ENCODE results near the gene C16orf92.

DNA sequence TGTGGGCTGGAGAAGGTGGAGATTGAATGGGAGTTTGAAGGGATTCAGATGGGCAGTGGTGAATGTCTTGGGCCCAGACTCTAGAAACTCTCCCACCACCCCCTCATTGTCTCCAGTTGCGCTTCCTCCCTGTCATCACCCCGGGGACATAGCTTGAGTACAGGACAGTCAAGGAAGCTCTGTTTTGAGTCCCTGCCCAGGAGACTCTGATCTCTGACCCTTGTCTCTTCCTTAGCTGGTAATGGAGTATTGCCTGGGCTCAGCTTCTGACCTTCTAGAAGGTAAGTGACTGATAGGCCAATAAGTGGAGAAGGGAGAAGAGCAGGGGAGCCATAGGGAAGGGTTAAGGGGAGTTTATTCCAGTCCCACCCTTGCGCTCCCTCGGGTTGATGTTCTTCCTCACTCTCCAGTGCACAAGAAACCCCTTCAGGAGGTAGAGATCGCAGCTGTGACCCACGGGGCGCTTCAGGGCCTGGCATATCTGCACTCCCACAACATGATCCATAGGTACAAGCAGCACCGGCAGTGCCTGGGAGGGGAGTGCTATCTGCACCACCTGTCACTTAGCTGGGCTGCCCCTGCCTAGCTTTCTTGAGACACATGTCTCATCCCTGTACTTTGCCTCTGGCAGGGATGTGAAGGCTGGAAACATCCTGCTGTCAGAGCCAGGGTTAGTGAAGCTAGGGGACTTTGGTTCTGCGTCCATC, 44.3 kb upstream of the C16orf92 start:
- TF ChIP-seq POLR2AphosphoS5 (IDR thresholded peaks at IDR 0.05; ENCODE audit: low read depth) (no peak), EZH2 (IDR thresholded peaks at IDR 0.05; ENCODE audit: low read depth, unreplicated experiment) (no peak), CREB1 (CRISPR knock-in tag; IDR thresholded peaks at IDR 0.05; ENCODE audit: low read depth) (no peak), EZH2phosphoT487 (IDR thresholded peaks at IDR 0.05; ENCODE audit: unreplicated experiment) (no peak), STAT1 (IDR thresholded peaks at IDR 0.05; ENCODE audit: unreplicated experiment) (no peak), JUNB (IDR thresholded peaks at IDR 0.05; ENCODE audit: unreplicated experiment) (no peak), ZNF114 (CRISPR knock-in tag; IDR thresholded peaks at IDR 0.05) (no peak), NANOG (IDR thresholded peaks at IDR 0.05; ENCODE audit: borderline replicate concordance) (no peak)
- TF ChIP-seq, protein P1, sequence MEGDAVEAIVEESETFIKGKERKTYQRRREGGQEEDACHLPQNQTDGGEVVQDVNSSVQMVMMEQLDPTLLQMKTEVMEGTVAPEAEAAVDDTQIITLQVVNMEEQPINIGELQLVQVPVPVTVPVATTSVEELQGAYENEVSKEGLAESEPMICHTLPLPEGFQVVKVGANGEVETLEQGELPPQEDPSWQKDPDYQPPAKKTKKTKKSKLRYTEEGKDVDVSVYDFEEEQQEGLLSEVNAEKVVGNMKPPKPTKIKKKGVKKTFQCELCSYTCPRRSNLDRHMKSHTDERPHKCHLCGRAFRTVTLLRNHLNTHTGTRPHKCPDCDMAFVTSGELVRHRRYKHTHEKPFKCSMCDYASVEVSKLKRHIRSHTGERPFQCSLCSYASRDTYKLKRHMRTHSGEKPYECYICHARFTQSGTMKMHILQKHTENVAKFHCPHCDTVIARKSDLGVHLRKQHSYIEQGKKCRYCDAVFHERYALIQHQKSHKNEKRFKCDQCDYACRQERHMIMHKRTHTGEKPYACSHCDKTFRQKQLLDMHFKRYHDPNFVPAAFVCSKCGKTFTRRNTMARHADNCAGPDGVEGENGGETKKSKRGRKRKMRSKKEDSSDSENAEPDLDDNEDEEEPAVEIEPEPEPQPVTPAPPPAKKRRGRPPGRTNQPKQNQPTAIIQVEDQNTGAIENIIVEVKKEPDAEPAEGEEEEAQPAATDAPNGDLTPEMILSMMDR (conservative IDR thresholded peaks at IDR 0.05; ENCODE audit: low read depth in 2 of 2): no peak
- TF ChIP-seq, protein P2, sequence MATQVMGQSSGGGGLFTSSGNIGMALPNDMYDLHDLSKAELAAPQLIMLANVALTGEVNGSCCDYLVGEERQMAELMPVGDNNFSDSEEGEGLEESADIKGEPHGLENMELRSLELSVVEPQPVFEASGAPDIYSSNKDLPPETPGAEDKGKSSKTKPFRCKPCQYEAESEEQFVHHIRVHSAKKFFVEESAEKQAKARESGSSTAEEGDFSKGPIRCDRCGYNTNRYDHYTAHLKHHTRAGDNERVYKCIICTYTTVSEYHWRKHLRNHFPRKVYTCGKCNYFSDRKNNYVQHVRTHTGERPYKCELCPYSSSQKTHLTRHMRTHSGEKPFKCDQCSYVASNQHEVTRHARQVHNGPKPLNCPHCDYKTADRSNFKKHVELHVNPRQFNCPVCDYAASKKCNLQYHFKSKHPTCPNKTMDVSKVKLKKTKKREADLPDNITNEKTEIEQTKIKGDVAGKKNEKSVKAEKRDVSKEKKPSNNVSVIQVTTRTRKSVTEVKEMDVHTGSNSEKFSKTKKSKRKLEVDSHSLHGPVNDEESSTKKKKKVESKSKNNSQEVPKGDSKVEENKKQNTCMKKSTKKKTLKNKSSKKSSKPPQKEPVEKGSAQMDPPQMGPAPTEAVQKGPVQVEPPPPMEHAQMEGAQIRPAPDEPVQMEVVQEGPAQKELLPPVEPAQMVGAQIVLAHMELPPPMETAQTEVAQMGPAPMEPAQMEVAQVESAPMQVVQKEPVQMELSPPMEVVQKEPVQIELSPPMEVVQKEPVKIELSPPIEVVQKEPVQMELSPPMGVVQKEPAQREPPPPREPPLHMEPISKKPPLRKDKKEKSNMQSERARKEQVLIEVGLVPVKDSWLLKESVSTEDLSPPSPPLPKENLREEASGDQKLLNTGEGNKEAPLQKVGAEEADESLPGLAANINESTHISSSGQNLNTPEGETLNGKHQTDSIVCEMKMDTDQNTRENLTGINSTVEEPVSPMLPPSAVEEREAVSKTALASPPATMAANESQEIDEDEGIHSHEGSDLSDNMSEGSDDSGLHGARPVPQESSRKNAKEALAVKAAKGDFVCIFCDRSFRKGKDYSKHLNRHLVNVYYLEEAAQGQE (IDR thresholded peaks at IDR 0.05; ENCODE audit: unreplicated experiment): no peak
- TF ChIP-seq, protein P3, sequence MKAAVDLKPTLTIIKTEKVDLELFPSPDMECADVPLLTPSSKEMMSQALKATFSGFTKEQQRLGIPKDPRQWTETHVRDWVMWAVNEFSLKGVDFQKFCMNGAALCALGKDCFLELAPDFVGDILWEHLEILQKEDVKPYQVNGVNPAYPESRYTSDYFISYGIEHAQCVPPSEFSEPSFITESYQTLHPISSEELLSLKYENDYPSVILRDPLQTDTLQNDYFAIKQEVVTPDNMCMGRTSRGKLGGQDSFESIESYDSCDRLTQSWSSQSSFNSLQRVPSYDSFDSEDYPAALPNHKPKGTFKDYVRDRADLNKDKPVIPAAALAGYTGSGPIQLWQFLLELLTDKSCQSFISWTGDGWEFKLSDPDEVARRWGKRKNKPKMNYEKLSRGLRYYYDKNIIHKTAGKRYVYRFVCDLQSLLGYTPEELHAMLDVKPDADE (IDR thresholded peaks at IDR 0.05): no peak
- TF ChIP-seq, protein P4, sequence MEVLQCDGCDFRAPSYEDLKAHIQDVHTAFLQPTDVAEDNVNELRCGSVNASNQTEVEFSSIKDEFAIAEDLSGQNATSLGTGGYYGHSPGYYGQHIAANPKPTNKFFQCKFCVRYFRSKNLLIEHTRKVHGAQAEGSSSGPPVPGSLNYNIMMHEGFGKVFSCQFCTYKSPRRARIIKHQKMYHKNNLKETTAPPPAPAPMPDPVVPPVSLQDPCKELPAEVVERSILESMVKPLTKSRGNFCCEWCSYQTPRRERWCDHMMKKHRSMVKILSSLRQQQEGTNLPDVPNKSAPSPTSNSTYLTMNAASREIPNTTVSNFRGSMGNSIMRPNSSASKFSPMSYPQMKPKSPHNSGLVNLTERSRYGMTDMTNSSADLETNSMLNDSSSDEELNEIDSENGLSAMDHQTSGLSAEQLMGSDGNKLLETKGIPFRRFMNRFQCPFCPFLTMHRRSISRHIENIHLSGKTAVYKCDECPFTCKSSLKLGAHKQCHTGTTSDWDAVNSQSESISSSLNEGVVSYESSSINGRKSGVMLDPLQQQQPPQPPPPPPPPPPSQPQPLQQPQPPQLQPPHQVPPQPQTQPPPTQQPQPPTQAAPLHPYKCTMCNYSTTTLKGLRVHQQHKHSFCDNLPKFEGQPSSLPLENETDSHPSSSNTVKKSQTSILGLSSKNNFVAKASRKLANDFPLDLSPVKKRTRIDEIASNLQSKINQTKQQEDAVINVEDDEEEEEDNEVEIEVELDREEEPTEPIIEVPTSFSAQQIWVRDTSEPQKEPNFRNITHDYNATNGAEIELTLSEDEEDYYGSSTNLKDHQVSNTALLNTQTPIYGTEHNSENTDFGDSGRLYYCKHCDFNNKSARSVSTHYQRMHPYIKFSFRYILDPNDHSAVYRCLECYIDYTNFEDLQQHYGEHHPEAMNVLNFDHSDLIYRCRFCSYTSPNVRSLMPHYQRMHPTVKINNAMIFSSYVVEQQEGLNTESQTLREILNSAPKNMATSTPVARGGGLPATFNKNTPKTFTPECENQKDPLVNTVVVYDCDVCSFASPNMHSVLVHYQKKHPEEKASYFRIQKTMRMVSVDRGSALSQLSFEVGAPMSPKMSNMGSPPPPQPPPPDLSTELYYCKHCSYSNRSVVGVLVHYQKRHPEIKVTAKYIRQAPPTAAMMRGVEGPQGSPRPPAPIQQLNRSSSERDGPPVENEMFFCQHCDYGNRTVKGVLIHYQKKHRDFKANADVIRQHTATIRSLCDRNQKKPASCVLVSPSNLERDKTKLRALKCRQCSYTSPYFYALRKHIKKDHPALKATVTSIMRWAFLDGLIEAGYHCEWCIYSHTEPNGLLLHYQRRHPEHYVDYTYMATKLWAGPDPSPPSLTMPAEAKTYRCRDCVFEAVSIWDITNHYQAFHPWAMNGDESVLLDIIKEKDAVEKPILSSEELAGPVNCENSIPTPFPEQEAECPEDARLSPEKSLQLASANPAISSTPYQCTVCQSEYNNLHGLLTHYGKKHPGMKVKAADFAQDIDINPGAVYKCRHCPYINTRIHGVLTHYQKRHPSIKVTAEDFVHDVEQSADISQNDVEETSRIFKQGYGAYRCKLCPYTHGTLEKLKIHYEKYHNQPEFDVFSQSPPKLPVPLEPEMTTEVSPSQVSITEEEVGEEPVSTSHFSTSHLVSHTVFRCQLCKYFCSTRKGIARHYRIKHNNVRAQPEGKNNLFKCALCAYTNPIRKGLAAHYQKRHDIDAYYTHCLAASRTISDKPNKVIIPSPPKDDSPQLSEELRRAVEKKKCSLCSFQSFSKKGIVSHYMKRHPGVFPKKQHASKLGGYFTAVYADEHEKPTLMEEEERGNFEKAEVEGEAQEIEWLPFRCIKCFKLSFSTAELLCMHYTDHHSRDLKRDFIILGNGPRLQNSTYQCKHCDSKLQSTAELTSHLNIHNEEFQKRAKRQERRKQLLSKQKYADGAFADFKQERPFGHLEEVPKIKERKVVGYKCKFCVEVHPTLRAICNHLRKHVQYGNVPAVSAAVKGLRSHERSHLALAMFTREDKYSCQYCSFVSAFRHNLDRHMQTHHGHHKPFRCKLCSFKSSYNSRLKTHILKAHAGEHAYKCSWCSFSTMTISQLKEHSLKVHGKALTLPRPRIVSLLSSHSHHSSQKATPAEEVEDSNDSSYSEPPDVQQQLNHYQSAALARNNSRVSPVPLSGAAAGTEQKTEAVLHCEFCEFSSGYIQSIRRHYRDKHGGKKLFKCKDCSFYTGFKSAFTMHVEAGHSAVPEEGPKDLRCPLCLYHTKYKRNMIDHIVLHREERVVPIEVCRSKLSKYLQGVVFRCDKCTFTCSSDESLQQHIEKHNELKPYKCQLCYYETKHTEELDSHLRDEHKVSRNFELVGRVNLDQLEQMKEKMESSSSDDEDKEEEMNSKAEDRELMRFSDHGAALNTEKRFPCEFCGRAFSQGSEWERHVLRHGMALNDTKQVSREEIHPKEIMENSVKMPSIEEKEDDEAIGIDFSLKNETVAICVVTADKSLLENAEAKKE (CRISPR knock-in tag; IDR thresholded peaks at IDR 0.05): no peak
